ENCODE measurements around the gene ADCYAP1R1. TPM values are rescaled to one million over a fixed set of nuclear protein-coding genes. Genes with fewer than 3 reads are reported as not detected.

ADCYAP1R1 gene
- polyA plus RNA-seq, 1 donor: 4.4 TPM

DNA sequence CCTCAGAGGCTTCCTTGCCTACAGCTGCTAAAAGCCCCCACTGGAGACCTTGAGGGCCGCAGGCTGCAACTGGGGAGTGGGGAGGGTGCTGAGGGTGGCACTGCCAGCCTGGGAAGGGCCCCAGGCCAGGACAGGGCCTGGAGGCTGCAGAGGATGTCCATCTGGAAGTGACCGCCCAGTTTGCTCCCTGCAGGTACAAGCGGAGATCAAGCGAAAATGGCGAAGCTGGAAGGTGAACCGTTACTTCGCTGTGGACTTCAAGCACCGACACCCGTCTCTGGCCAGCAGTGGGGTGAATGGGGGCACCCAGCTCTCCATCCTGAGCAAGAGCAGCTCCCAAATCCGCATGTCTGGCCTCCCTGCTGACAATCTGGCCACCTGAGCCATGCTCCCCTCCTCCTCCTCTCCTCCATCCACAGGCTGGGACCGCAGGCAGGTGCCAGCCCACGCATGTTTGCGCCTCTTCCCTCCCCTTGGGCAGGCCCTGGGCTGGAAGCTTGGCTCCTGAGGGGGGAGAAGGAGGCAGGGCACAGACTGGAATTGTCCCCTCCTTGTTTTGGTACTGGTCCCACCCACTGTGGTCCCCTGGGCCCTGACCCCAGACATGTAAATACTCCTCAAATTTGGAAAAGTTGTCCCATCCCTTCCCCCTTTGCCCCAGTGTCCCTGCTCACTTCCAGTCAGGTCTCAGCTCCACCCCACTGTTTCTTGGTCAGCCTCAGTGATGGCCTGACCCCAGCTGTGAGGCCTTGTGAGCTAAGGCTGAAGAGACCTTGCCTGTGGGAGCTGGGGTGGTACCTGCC is 54.4 kb downstream of the ADCYAP1R1 start:
- no peaks in the 10 kb centered on the region for H3K4me1 ChIP-seq (ENCODE audit: control insufficient read depth, insufficient read depth, low read length)
- H3K4me3 ChIP-seq (ENCODE audit: low read length): no peak overlapping the region
- no CpG with 5 or more reads among the region's 13 CpGs for WGBS (ENCODE audit: insufficient coverage, low lambda C conversion rate)
- H3K36me3 ChIP-seq (ENCODE audit: control insufficient read depth, insufficient read depth, low read length): no peaks in the 10 kb centered on the region
- no peaks in the 10 kb centered on the region for H3K9me3 ChIP-seq (ENCODE audit: control insufficient read depth, low read depth, low read length)
- no peak for DNase-seq
- H3K27me3 ChIP-seq (ENCODE audit: control insufficient read depth, insufficient read depth, low read length): peaks cover 2% of the 10 kb centered on the region
- H3K27ac ChIP-seq (ENCODE audit: low read length): no peak overlapping the region

DNA sequence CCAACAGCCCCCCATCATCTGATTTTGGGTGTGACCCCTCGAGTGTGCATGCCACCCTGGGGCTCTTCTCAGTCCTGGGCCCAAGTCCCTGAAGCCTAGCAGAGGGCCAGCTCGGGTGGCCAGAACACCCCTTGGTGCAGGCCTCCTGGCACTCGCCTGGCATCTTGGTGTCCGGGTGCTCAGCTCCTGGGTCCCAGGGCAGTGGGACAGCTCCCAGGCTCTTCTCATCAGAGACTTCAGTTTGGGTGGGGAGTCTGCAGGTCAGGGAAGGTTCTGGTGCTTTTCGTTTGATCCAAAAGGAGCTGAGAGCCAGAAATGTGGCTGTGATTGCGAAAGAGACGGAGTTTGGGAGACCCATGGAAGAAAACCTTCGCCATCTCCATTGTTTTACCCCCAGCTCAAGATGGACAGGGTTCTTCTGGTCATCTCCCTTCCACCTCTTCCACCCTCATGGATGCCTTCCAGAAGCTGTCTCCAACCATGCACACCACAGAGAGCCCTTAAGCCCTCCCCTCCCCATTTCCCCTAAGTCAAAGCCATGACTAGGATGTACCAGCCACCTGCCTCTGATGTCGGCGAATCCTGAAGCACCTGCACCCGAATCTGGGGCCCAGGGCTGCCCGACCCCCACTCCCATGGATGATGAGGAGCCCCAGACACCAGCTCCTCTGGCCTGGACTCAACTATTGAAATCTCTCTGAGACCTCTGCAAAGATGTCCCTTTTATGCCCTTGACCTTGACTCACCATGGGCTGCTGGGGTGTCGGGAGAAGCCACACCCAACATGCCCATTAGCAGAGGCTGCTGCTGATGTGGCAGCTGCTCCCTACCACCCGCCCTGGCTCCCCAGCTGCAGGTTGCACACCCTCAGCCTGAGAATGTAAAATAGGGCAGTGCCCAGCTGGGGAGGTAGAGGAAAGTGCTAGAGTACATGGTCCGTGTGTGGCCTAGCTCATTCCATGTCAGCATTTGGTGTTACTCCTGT is 55.3 kb downstream of the ADCYAP1R1 start:
- Histone ChIP-seq H3K4me1 (ENCODE audit: control insufficient read depth, insufficient read depth, low read length) (no peaks in the 10 kb centered on the region), H3K4me3 (ENCODE audit: low read length) (no peak overlapping the region), H3K36me3 (ENCODE audit: control insufficient read depth, insufficient read depth, low read length) (no peaks in the 10 kb centered on the region), H3K27me3 (ENCODE audit: control insufficient read depth, insufficient read depth, low read length) (peaks cover 2% of the 10 kb centered on the region), H3K27ac (ENCODE audit: low read length) (no peak overlapping the region), H3K9me3 (ENCODE audit: control insufficient read depth, low read depth, low read length) (no peaks in the 10 kb centered on the region)
- no CpG with 5 or more reads among the region's 15 CpGs for WGBS (ENCODE audit: insufficient coverage, low lambda C conversion rate)
- DNase-seq: no peak

DNA sequence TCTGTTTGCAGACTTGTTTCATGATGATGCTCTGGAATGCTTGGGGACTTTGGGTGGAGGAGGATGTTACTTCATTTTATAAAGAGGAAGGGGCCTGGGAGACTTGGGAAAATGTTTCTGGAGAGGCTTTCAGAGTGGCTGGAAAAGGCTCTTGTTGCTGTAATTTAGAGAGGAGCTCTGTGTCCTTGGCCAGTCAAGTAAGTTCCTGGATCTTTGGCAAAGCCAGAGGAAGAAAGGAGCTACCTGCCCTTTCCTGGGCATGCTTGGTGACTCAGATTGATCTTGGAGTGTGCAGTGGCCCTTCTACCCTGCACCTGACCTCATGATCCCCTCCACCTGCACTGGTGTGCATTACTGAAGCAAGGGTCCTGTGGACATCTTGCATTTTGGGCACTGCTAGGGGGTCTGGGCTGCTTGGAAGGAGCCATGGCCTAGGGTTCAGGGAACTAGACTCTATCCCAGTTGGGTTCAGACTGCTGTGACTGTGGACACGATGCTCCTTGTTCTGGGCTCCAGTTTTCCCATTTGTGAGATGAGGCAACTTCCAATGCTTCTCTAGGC is 56.1 kb downstream of the ADCYAP1R1 start:
- Histone ChIP-seq H3K9me3 (ENCODE audit: control insufficient read depth, low read depth, low read length) (no peaks in the 10 kb centered on the region), H3K4me1 (ENCODE audit: control insufficient read depth, insufficient read depth, low read length) (no peaks in the 10 kb centered on the region), H3K27me3 (ENCODE audit: control insufficient read depth, insufficient read depth, low read length) (peaks cover 3% of the 10 kb centered on the region), H3K4me3 (ENCODE audit: low read length) (no peak overlapping the region), H3K27ac (ENCODE audit: low read length) (no peak overlapping the region), H3K36me3 (ENCODE audit: control insufficient read depth, insufficient read depth, low read length) (no peaks in the 10 kb centered on the region)
- DNase-seq: no peak
- WGBS (ENCODE audit: insufficient coverage, low lambda C conversion rate): no CpG with 5 or more reads among the region's 1 CpG

DNA sequence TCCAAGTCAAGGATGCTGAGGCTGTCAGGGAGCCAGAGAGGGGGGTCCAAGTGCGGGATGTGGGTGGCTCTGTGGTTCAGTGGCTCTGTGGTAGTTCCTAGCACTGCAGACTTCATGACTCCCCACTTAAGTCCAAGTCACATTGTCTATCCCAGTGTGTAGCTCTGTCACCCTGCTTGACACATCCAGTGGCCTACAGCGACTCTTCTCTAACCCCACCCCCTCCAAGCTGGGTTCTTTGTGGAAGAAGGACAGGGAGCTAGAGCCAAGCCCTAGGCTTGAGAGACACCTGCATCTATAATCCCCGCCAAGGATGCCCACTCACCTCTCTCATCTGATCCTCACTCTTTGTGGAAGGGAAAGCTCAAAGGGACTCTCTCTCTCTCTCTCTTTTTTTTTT is 57.6 kb downstream of the ADCYAP1R1 start:
- no peak overlapping the region for H3K27ac ChIP-seq (ENCODE audit: low read length)
- no peak for DNase-seq
- H3K4me3 ChIP-seq (ENCODE audit: low read length): no peak overlapping the region
- H3K27me3 ChIP-seq (ENCODE audit: control insufficient read depth, insufficient read depth, low read length): peaks cover 5% of the 10 kb centered on the region
- H3K4me1 ChIP-seq (ENCODE audit: control insufficient read depth, insufficient read depth, low read length): no peaks in the 10 kb centered on the region
- H3K9me3 ChIP-seq (ENCODE audit: control insufficient read depth, low read depth, low read length): no peaks in the 10 kb centered on the region
- whole genome bisulfite sequencing (ENCODE audit: insufficient coverage, low lambda C conversion rate): 83% methylated on average over 1 of the region's 3 CpGs
- no peaks in the 10 kb centered on the region for H3K36me3 ChIP-seq (ENCODE audit: control insufficient read depth, insufficient read depth, low read length)

DNA sequence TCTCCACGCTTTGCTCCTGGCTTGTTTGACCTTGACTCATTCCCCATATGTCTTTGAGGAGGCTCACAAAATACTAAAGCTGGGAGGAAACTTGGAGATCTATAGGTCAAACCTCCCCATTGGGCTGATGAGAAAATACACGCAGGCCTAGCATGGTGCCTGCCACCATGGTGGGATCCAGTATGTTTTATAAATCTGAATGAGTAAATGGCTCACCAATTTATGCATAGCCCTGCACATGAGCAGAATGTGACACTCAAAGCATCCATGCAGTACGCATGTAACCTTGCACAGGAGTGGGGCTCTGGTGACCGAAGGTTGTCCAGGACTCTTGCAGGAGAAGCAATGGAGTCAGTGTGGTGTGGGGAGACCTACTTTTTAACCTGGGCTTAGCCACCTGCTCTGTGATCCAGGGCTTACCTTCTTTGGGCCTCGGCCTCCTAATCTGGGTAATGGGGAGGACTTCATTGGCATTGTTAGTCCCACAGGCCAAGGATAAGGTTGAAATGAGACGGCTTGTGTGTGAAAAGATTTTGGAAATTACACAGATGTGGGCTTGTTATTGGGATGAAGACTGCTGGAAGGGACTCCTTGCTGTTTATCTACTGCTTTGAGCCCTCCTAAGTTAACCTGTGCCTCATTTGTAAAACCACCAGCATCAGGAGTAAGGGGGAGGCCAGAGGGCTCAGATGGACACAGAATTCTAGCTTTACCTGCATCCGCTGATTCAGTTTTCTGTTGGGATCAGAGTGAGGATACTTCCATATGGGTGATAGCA is 58.4 kb downstream of the ADCYAP1R1 start:
- no peaks in the 10 kb centered on the region for H3K36me3 ChIP-seq (ENCODE audit: control insufficient read depth, insufficient read depth, low read length)
- H3K27ac ChIP-seq (ENCODE audit: low read length): no peak overlapping the region
- no CpG with 5 or more reads among the region's 7 CpGs for WGBS (ENCODE audit: insufficient coverage, low lambda C conversion rate)
- DNase-seq: no peak
- peaks cover 5% of the 10 kb centered on the region for H3K27me3 ChIP-seq (ENCODE audit: control insufficient read depth, insufficient read depth, low read length)
- H3K9me3 ChIP-seq (ENCODE audit: control insufficient read depth, low read depth, low read length): no peaks in the 10 kb centered on the region
- no peak overlapping the region for H3K4me3 ChIP-seq (ENCODE audit: low read length)
- H3K4me1 ChIP-seq (ENCODE audit: control insufficient read depth, insufficient read depth, low read length): no peaks in the 10 kb centered on the region

DNA sequence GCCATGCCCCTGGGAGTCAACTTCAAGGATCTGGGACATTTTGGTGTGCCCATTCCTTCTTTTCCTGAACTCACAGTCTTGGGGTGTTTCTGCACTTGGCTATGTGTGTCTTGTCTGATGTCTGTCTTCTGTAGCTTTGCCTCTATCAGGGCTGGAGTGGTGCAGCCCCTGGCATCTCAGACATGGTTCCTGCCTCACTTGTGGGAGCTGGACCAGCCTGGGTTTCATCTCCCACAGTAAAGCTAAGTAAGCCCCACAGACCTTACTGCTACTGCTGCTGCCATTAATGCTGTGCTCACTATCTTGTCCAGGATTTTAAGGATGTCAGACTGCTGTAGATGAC is 59.0 kb downstream of the ADCYAP1R1 start:
- Histone ChIP-seq H3K27ac (ENCODE audit: low read length) (no peak overlapping the region), H3K36me3 (ENCODE audit: control insufficient read depth, insufficient read depth, low read length) (no peaks in the 10 kb centered on the region), H3K9me3 (ENCODE audit: control insufficient read depth, low read depth, low read length) (no peaks in the 10 kb centered on the region), H3K27me3 (ENCODE audit: control insufficient read depth, insufficient read depth, low read length) (peaks cover 5% of the 10 kb centered on the region), H3K4me1 (ENCODE audit: control insufficient read depth, insufficient read depth, low read length) (no peaks in the 10 kb centered on the region), H3K4me3 (ENCODE audit: low read length) (no peak overlapping the region)
- no peak for DNase-seq

DNA sequence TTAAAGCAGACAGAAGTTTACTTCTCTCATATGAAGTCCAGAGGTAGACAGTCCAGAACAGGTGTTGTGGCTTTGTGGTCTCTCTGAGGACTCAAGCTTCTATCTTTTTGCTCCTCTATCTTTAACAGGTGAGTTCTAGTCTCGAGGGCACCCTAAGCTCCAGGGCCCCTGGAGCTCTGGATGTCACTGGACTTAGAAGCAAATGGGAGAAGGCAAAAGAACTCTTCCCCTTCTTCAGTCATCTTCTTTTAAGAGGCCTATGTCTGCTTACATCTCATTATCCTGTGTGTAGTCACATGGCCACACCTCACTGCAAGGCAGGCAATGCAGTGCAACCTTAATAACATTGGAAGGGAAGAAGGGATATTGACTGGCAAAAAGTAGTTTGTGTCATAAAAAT is 61.6 kb downstream of the ADCYAP1R1 start:
- no peak for DNase-seq
- Histone ChIP-seq H3K36me3 (ENCODE audit: control insufficient read depth, insufficient read depth, low read length) (no peaks in the 10 kb centered on the region), H3K27ac (ENCODE audit: low read length) (no peak overlapping the region), H3K9me3 (ENCODE audit: control insufficient read depth, low read depth, low read length) (no peaks in the 10 kb centered on the region), H3K27me3 (ENCODE audit: control insufficient read depth, insufficient read depth, low read length) (peaks cover 8% of the 10 kb centered on the region), H3K4me1 (ENCODE audit: control insufficient read depth, insufficient read depth, low read length) (no peaks in the 10 kb centered on the region), H3K4me3 (ENCODE audit: low read length) (no peak overlapping the region)
- 33% methylated on average over 1 of the region's 1 CpG for WGBS (ENCODE audit: insufficient coverage, low lambda C conversion rate)

DNA sequence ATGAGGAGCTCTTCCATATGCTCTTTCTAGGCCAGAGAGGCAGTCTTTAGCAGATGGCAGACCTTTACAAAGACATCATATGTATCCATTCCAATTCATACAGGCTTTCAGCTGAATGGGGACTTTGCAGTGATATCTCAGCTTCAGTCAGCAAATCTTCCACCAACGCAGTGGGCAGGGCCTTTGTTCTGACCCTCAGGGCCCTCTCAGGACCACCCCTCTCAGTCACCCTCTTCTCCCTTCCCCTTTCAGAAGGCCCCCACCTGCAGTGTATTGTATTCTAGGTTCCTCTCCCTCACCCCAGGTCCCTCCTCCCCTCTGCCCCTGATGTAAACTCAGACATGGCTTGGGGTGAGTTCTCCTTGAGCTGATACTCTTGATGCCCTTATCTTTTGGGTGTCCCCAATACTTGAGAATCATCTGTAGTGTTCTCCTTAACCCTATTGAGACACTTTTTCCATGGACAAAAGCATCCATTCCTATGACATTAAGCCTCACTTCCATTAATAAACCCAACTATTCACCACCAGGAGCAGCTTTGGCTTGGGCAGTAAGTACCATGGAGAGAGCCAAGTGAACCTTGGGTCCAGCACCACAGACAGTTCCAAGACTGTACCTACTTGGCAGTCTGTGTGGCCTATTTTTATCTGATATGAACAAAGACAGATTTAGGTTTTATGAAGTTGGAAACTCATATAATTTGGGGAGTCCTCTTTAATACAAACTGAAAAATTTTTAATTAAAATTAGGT is 62.7 kb downstream of the ADCYAP1R1 start:
- Histone ChIP-seq H3K27me3 (ENCODE audit: control insufficient read depth, insufficient read depth, low read length) (peaks cover 7% of the 10 kb centered on the region), H3K27ac (ENCODE audit: low read length) (no peak overlapping the region), H3K9me3 (ENCODE audit: control insufficient read depth, low read depth, low read length) (no peaks in the 10 kb centered on the region), H3K4me3 (ENCODE audit: low read length) (no peak overlapping the region), H3K4me1 (ENCODE audit: control insufficient read depth, insufficient read depth, low read length) (no peaks in the 10 kb centered on the region), H3K36me3 (ENCODE audit: control insufficient read depth, insufficient read depth, low read length) (no peaks in the 10 kb centered on the region)
- no CpG with 5 or more reads among the region's 1 CpG for WGBS (ENCODE audit: insufficient coverage, low lambda C conversion rate)
- DNase-seq: peak in 1 of 2 donors; percentile 17

DNA sequence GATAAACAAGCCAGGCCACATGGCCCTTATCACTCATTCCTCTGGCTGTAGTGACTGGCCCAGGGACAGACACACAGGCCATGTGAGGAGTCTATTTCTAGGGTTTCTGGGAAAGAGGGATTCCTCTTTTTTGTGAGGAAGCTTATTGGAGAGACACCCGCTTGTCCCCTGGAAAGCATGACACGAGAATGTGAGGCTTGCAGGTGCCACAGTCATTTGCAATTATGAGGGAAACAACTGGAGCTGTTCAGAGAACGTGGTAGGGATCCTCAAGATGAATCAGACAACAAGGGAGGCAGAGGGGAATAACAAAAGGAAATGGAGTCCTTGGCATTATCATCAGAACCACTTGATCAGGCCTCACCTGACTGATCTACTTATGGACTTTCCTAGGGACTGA is 64.5 kb downstream of the ADCYAP1R1 start:
- Histone ChIP-seq H3K27me3 (ENCODE audit: control insufficient read depth, insufficient read depth, low read length) (peaks cover 8% of the 10 kb centered on the region), H3K9me3 (ENCODE audit: control insufficient read depth, low read depth, low read length) (no peaks in the 10 kb centered on the region), H3K36me3 (ENCODE audit: control insufficient read depth, insufficient read depth, low read length) (no peaks in the 10 kb centered on the region), H3K27ac (ENCODE audit: low read length) (no peak overlapping the region), H3K4me1 (ENCODE audit: control insufficient read depth, insufficient read depth, low read length) (no peaks in the 10 kb centered on the region), H3K4me3 (ENCODE audit: low read length) (no peak overlapping the region)
- WGBS (ENCODE audit: insufficient coverage, low lambda C conversion rate): 17% methylated on average over 1 of the region's 3 CpGs
- DNase-seq: no peak
